GM21825 (cell line): ENCODE measurements around the gene CEP63.

ENCODE experiments used
- ATAC-seq: cut with Tn5 transposase; IDR thresholded peaks from one replicate; pipeline ENCODE4 v1.9.1; 2021; ENCODE audit warnings: mild to moderate bottlenecking, moderate library complexity; ENCODE audit not compliant: unreplicated experiment

Gene CEP63

GRCh38 chr3:134607054-134608022 is 121.5 kb downstream of the CEP63 start:
- no peak for ATAC-seq

GRCh38 chr3:134608023-134608770 is 122.3 kb downstream of the CEP63 start:
- ATAC-seq, result no peak

GRCh38 chr3:134608771-134609435 is 123.0 kb downstream of the CEP63 start:
- ATAC-seq, result no peak

- ATAC-seq, result no peak
These were observed 124.1 kb downstream of the CEP63 start for GRCh38 chr3:134609821-134610431.

GRCh38 chr3:134610432-134611385 is 124.9 kb downstream of the CEP63 start:
- no peak for ATAC-seq

GRCh38 chr3:134611516-134611915 is 125.7 kb downstream of the CEP63 start:
- ATAC-seq, result no peak

- no peak for ATAC-seq
These were observed 127.2 kb downstream of the CEP63 start for GRCh38 chr3:134613006-134613520.

- no peak for ATAC-seq
These were observed 129.1 kb downstream of the CEP63 start for GRCh38 chr3:134614955-134615354.

- ATAC-seq, result no peak
These were observed 129.9 kb downstream of the CEP63 start for GRCh38 chr3:134615743-134616142.

GRCh38 chr3:134617608-134618477 is 132.0 kb downstream of the CEP63 start:
- no peak for ATAC-seq

- no peak for ATAC-seq
These were observed 132.8 kb downstream of the CEP63 start for GRCh38 chr3:134618478-134619300.

- no peak for ATAC-seq
These were observed 133.4 kb downstream of the CEP63 start for GRCh38 chr3:134619301-134619615.

GRCh38 chr3:134619884-134620445 is 134.1 kb downstream of the CEP63 start:
- no peak for ATAC-seq

GRCh38 chr3:134620476-134621115 is 134.7 kb downstream of the CEP63 start:
- no peak for ATAC-seq

GRCh38 chr3:134621854-134622253 is 136.0 kb downstream of the CEP63 start:
- no peak for ATAC-seq

- ATAC-seq, result no peak
These were observed 137.0 kb downstream of the CEP63 start for GRCh38 chr3:134622806-134623365.
